Sigmoid colon (tissue), 7 donors: Measurements from ENCODE around the gene RASD2. TPM values are rescaled to one million over a fixed set of nuclear protein-coding genes. Genes with fewer than 3 reads are reported as not detected.

Experiments used
- DNase-seq: peaks from one replicate; pipeline ENCODE4 v3.0.0-alpha.2; 2019
- H3K27ac ChIP-seq, 4 donors: fragments of 200-600 bp; sonication (generic); one replicate each; pipeline ENCODE4 v1.5.1; 2016 to 2019; ENCODE audit warnings: mild to moderate bottlenecking in 1 of 4
- H3K27me3 ChIP-seq, 3 donors: fragments of 200-600 bp; sonication (generic); one replicate each; pipeline ENCODE4 v1.5.1; 2019; ENCODE audit warnings: mild to moderate bottlenecking in 1 of 3
- H3K36me3 ChIP-seq, 4 donors: fragments of 200-600 bp; sonication (generic); one replicate each; pipeline ENCODE4 v1.5.1; 2016 to 2019
- H3K4me1 ChIP-seq, 4 donors: fragments of 200-600 bp; sonication (generic); one replicate each; pipeline ENCODE4 v1.5.1; 2017 to 2019
- H3K4me3 ChIP-seq, 4 donors: fragments of 200-600 bp; sonication (generic); one replicate each; pipeline ENCODE4 v1.5.1; 2017 to 2019; ENCODE audit warnings: mild to moderate bottlenecking in 2 of 4, moderate library complexity in 1 of 4
- H3K9me3 ChIP-seq, 4 donors: fragments of 200-600 bp in 3 of 4; sonication (generic) in 3 of 4; one replicate each; pipeline versions ENCODE4 v1.5.1 to v1.6.1; 2013 to 2019
- CTCF ChIP-seq, 4 experiments: fragments of 450-650 bp in 3 of 4; fragments of 200-600 bp in 1 of 4; IDR thresholded peaks; one replicate each; pipeline ENCODE4 v1.5.1; 2016 to 2019; ENCODE audit warnings: antibody characterized with exemption in 4 of 4, mild to moderate bottlenecking in 3 of 4, moderate library complexity in 2 of 4
- EP300 ChIP-seq, 4 donors: sonication (generic); formaldehyde crosslinking; IDR thresholded peaks; one replicate each; pipeline ENCODE4 v1.6.1; 2017; ENCODE audit warnings: antibody characterized with exemption in 4 of 4
- POLR2A ChIP-seq, 2 donors: fragments of 450-650 bp; IDR thresholded peaks; one replicate each; pipeline ENCODE4 v1.6.1; 2016; ENCODE audit warnings: antibody characterized with exemption in 2 of 2, mild to moderate bottlenecking in 2 of 2, moderate library complexity in 2 of 2
- POLR2AphosphoS5 ChIP-seq, 4 donors: sonication (generic); formaldehyde crosslinking; IDR thresholded peaks; one replicate each; pipeline ENCODE4 v1.6.1; 2017; ENCODE audit warnings: antibody characterized with exemption in 4 of 4
- WGBS, 2 donors: extraction: QIAGEN DNeasy Blood & Tissue Kit; methylation state at CpG; one replicate each; pipeline ENCODE4 v1.1.7; 2013; 5-methylcytosine and 5-hydroxymethylcytosine counted together
- intact Hi-C: fragments of 100-400 bp; cut with DNase I; formaldehyde crosslinking; loops from one replicate; pipeline ENCODE4 v1.15.1; 2023
- polyA plus RNA-seq, 3 donors: library from polyadenylated mRNA; stranded (reverse); fragments of 200-250 nt; gene quantifications; one replicate each; pipeline ENCODE4 v1.2.3, GENCODE V29; 2013
- total RNA-seq, 4 donors: library from RNA; depleted of rRNA; stranded (reverse); fragments of >200 nt; gene quantifications; one replicate each; pipeline ENCODE4 v1.1.0, GENCODE V29; 2016
- donor health status: healthy with polysubstance abuse.
- donor health status: Bipolar disorder and iron deficiency.
- donor health status: healthy.

Gene RASD2
- total and polyA plus RNA-seq, 7 donors = 6.6 to 22.8 (median 12.0) TPM

- Histone ChIP-seq H3K4me1 (peaks cover 0 to 32% (median 17%) of the 10 kb centered on the region in 4 donors), H3K27me3 (no peaks in the 10 kb centered on the region), H3K9me3 (no peaks in the 10 kb centered on the region), H3K4me3 (no peak overlapping the region), H3K27ac (no peak overlapping the region), H3K36me3 (no peaks in the 10 kb centered on the region)
- no peak for TF ChIP-seq POLR2A (IDR thresholded peaks at IDR 0.05)
- TF ChIP-seq CTCF (IDR thresholded peaks at IDR 0.05) = no peak
- no peak for TF ChIP-seq POLR2AphosphoS5 (IDR thresholded peaks at IDR 0.05)
- no peak for TF ChIP-seq EP300 (IDR thresholded peaks at IDR 0.05)
- WGBS, 2 donors = 62 to 77% methylated on average over 16 of the region's 16 CpGs
- intact Hi-C loops = no loop called here
- DNase-seq = no peak
These were observed 19.0 kb upstream of the RASD2 start for GRCh38 chr22:35521358-35522224.

- H3K27me3 ChIP-seq = no peaks in the 10 kb centered on the region
- no peak for DNase-seq
- H3K9me3 ChIP-seq = no peaks in the 10 kb centered on the region
- no peaks in the 10 kb centered on the region for H3K36me3 ChIP-seq
- no peak for TF ChIP-seq CTCF (IDR thresholded peaks at IDR 0.05)
- no peak for TF ChIP-seq POLR2AphosphoS5 (IDR thresholded peaks at IDR 0.05)
- no peak for TF ChIP-seq POLR2A (IDR thresholded peaks at IDR 0.05)
- no peak for TF ChIP-seq EP300 (IDR thresholded peaks at IDR 0.05)
- intact Hi-C loops = no loop called here
- H3K4me1 ChIP-seq = peaks cover 0 to 32% (median 17%) of the 10 kb centered on the region in 4 donors
- no peak overlapping the region for H3K4me3 ChIP-seq
- no peak overlapping the region for H3K27ac ChIP-seq
- WGBS, 2 donors = 71 to 81% methylated on average over 12 of the region's 12 CpGs
These were observed 18.1 kb upstream of the RASD2 start for GRCh38 chr22:35522225-35523149.

GRCh38 chr22:35523167-35523947, 17.3 kb upstream of the RASD2 start:
- no peak for TF ChIP-seq CTCF (IDR thresholded peaks at IDR 0.05)
- TF ChIP-seq POLR2A (IDR thresholded peaks at IDR 0.05) = no peak
- TF ChIP-seq EP300 (IDR thresholded peaks at IDR 0.05) = no peak
- TF ChIP-seq POLR2AphosphoS5 (IDR thresholded peaks at IDR 0.05) = no peak
- no peaks in the 10 kb centered on the region for H3K36me3 ChIP-seq
- no peak for DNase-seq
- peak overlapping the region in 1 of 4 donors; percentile 77 for H3K27ac ChIP-seq
- H3K4me3 ChIP-seq = no peak overlapping the region
- 41 to 75% methylated on average over 17 of the region's 17 CpGs for WGBS, 2 donors
- H3K9me3 ChIP-seq = no peaks in the 10 kb centered on the region
- intact Hi-C loops = no loop called here
- H3K27me3 ChIP-seq = no peaks in the 10 kb centered on the region
- peaks cover 0 to 32% (median 17%) of the 10 kb centered on the region in 4 donors for H3K4me1 ChIP-seq

- WGBS, 2 donors = 48 to 67% methylated on average over 14 of the region's 14 CpGs
- peak; percentile 92 for DNase-seq
- peaks cover 0 to 32% (median 17%) of the 10 kb centered on the region in 4 donors for H3K4me1 ChIP-seq
- intact Hi-C loops = loop anchor here (2.0 kb wide), 1 partner anchor 44 kb away; no protein-coding TSS in a partner anchor
- H3K27ac ChIP-seq = peak overlapping the region; percentile 40 to 85 (median 76)
- H3K27me3 ChIP-seq = no peaks in the 10 kb centered on the region
- H3K36me3 ChIP-seq = no peaks in the 10 kb centered on the region
- peaks cover 0 to 10% (median 0%) of the 10 kb centered on the region in 4 donors for H3K9me3 ChIP-seq
- no peak overlapping the region for H3K4me3 ChIP-seq
- TF ChIP-seq EP300 (IDR thresholded peaks at IDR 0.05) = peak in 1 of 4 donors; percentile 59
- peak; percentile 70 to 80 (median 76) for TF ChIP-seq POLR2AphosphoS5 (IDR thresholded peaks at IDR 0.05)
- no peak for TF ChIP-seq CTCF (IDR thresholded peaks at IDR 0.05)
These were observed 15.5 kb upstream of the RASD2 start for GRCh38 chr22:35524966-35525686.
